H1 (cell line): ENCODE measurements around the gene ASXL3. TPM values are rescaled to one million over a fixed set of nuclear protein-coding genes. Genes with fewer than 3 reads are reported as not detected.

ENCODE experiments used
- CHD7 ChIP-seq: fragments of 300-600 bp; sonication (generic); IDR thresholded peaks from 2 replicates; pipeline ENCODE4 v1.7.1; 2012; ENCODE audit warnings: low read length, moderate library complexity, mild to moderate bottlenecking, inconsistent platforms; ENCODE audit not compliant: insufficient replicate concordance
- POLR2AphosphoS5 ChIP-seq: IDR thresholded peaks from 2 replicates; pipeline ENCODE4 v1.6.1; 2011; ENCODE audit warnings: low read depth, low read length
- RBBP5 ChIP-seq: IDR thresholded peaks from 2 replicates; pipeline ENCODE4 v1.7.1; 2012; ENCODE audit warnings: low read depth, mild to moderate bottlenecking, inconsistent platforms, low read length, moderate library complexity, borderline replicate concordance
- RXRA ChIP-seq: IDR thresholded peaks from 2 replicates; pipeline ENCODE4 v1.6.1; 2011; ENCODE audit warnings: low read depth, mild to moderate bottlenecking, low read length, moderate library complexity; ENCODE audit not compliant: insufficient read depth
- SIN3A ChIP-seq, 2 experiments: IDR thresholded peaks in 1 of 2; conservative IDR thresholded peaks in 1 of 2; 2 replicates each; pipeline ENCODE4 v1.6.1; 2011 to 2012; ENCODE audit warnings: low read length in 2 of 2, improper control_type of control experiment in 1 of 2, low read depth in 1 of 2, mild to moderate bottlenecking in 1 of 2
- SIX5 ChIP-seq: IDR thresholded peaks from 2 replicates; pipeline ENCODE4 v1.6.1; 2011; ENCODE audit warnings: mild to moderate bottlenecking, low read depth, low read length
- TEAD4 ChIP-seq: IDR thresholded peaks from 2 replicates; pipeline ENCODE4 v1.6.1; 2012; ENCODE audit warnings: low read depth, low read length, inconsistent platforms, mixed read lengths
- polyA plus RNA-seq, 7 experiments: library from polyadenylated mRNA; depleted of rRNA in 3 of 7; stranded (reverse) in 5 of 7; unstranded in 2 of 7; fragments of >200 nt in 5 of 7; fragments of 200-250 nt in 2 of 7; gene quantifications; 1 replicate in 5 of 7; 2 replicates in 1 of 7; 4 replicates in 1 of 7; pipeline versions ENCODE4 v1.2.1 to v1.2.3, GENCODE V29; 2011 to 2013; ENCODE audit warnings: missing spikeins in 2 of 7, mixed read lengths in 2 of 7
- total RNA-seq: library from RNA; stranded (reverse); fragmentation: NEBNext Ultra II Directional; extraction: Animal tissue kit (Norgen Biotek cat#: 25700); gene quantifications from 2 replicates; pipeline ENCODE4 v1.2.1, GENCODE V29; 2021
- TF ChIP-seq, protein P1 (sequence below): IDR thresholded peaks from 2 replicates; pipeline ENCODE4 v1.6.1; 2012; ENCODE audit warnings: inconsistent platforms

The ASXL3 gene
- total and polyA plus RNA-seq, 2 of the 8 experiments (the other 6 are each of a cell fraction or from before 2014, with no cell fraction given): 0.08 to 1.3 TPM

DNA sequence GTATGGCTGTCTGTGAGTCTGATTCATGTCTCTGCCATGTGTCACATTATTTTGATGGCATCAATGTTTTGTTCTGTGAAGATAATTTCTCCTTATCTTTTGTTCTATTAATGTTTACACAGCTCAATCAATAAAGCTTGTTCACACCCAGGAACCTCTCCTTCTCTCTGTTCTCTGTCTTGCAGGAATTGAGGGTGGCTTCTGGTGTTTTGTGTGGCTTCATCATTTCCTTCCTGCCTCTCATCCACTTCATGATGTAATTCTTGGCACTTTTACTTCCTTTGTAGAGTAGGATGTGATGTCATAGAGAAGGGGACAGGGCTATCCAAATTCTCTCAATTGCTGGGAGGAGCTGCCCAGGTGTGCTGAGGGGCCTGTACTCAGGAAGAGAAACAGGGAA lies 27.2 kb downstream of the ASXL3 start (continued):
- TF ChIP-seq CHD7 (no peak), RXRA (no peak), TEAD4 (no peak), POLR2AphosphoS5 (no peak), RBBP5 (no peak), SIN3A (conservative IDR thresholded peaks at IDR 0.05 in 1 of 2, IDR thresholded peaks at IDR 0.05 in 1 of 2; ENCODE audit: low read depth in 1 of 2, low read length in 2 of 2) (no peak), SIX5 (no peak)
- TF ChIP-seq, protein P1, sequence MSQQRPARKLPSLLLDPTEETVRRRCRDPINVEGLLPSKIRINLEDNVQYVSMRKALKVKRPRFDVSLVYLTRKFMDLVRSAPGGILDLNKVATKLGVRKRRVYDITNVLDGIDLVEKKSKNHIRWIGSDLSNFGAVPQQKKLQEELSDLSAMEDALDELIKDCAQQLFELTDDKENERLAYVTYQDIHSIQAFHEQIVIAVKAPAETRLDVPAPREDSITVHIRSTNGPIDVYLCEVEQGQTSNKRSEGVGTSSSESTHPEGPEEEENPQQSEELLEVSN: no peak
